Transverse colon (tissue), 4 donors: Measurements from ENCODE around the gene LMOD1. TPM values are rescaled to one million over a fixed set of nuclear protein-coding genes. Genes with fewer than 3 reads are reported as not detected.
A peak's percentile ranks its signal among the peaks of the same experiment; 100 is the strongest.

ENCODE experiments used
- DNase-seq: peaks from one replicate; pipeline ENCODE4 v3.0.0-alpha.2; 2019
- H3K27ac ChIP-seq, 4 donors: fragments of 200-600 bp; sonication (generic); 2 replicates each; pipeline ENCODE4 v1.5.1; 2016 to 2018; ENCODE audit warnings: inconsistent platforms in 4 of 4
- H3K27me3 ChIP-seq: fragments of 200-600 bp; sonication (generic); 2 replicates; pipeline ENCODE4 v1.5.1; 2017; ENCODE audit warnings: inconsistent platforms
- H3K36me3 ChIP-seq, 4 donors: fragments of 200-600 bp; sonication (generic); 2 replicates each; pipeline ENCODE4 v1.5.1; 2017 to 2019; ENCODE audit warnings: inconsistent platforms in 4 of 4
- H3K4me1 ChIP-seq, 4 donors: fragments of 200-600 bp; sonication (generic); 2 replicates each; pipeline ENCODE4 v1.5.1; 2017 to 2020; ENCODE audit warnings: inconsistent platforms in 4 of 4
- H3K4me3 ChIP-seq, 4 donors: fragments of 200-600 bp; sonication (generic); 1 replicate in 1 of 4; 2 replicates in 3 of 4; pipeline versions ENCODE4 v1.5.1 to v1.6.1; 2017 to 2019; ENCODE audit warnings: inconsistent platforms in 4 of 4
- H3K9me3 ChIP-seq, 2 donors: fragments of 200-600 bp; sonication (generic); 2 replicates each; pipeline ENCODE4 v1.5.1; 2017 to 2019; ENCODE audit warnings: inconsistent platforms in 2 of 2
- EP300 ChIP-seq: sonication (generic); formaldehyde crosslinking; IDR thresholded peaks from one replicate; pipeline ENCODE4 v1.6.1; 2017; ENCODE audit warnings: antibody characterized with exemption, low read depth
- POLR2A ChIP-seq: fragments of 450-650 bp; IDR thresholded peaks from one replicate; pipeline ENCODE4 v1.6.1; 2016; ENCODE audit warnings: antibody characterized with exemption, mild to moderate bottlenecking, moderate library complexity
- POLR2AphosphoS5 ChIP-seq, 3 donors: sonication (generic); formaldehyde crosslinking; IDR thresholded peaks; one replicate each; pipeline ENCODE4 v1.6.1; 2016; ENCODE audit warnings: antibody characterized with exemption in 3 of 3
- WGBS, 2 donors: methylation state at CpG; one replicate each; pipeline ENCODE4 v1.1.5; 2018; ENCODE audit warnings: low coverage in 1 of 2; 5-methylcytosine and 5-hydroxymethylcytosine counted together
- in situ Hi-C, 4 donors: fragments of 200-750 bp; cut with MboI; loops; one replicate each; pipeline versions ENCODE4 v1.15.0 to v1.15.1; 2017; ENCODE audit warnings: low sequenced_read_pairs in 3 of 4, low pct_ligation_motif_present in 1 of 4, low pct_unique_long_range_greater_than_20kb in 1 of 4
- intact Hi-C: fragments of 100-400 bp; cut with DNase I; formaldehyde crosslinking; loops from one replicate; pipeline ENCODE4 v1.15.1; 2023; ENCODE audit warnings: low total_unique reads
- total RNA-seq, 4 donors: library from RNA; depleted of rRNA; stranded (reverse); fragments of >200 nt; gene quantifications; one replicate each; pipeline ENCODE4 v1.1.0, GENCODE V29; 2016
- TF ChIP-seq, protein P1 (sequence below), 5 experiments: fragments of 200-600 bp in 3 of 5; fragments of 450-650 bp in 2 of 5; sonication (generic) in 3 of 5; IDR thresholded peaks; 1 replicate in 2 of 5; 2 replicates in 3 of 5; pipeline ENCODE4 v1.5.1; 2016 to 2017; ENCODE audit warnings: antibody characterized with exemption in 5 of 5, inconsistent platforms in 3 of 5, mild to moderate bottlenecking in 2 of 5, moderate library complexity in 1 of 5

LMOD1 gene
- total RNA-seq, 4 donors from 2014 or later = 73.2 to 166 (median 115) TPM

DNA sequence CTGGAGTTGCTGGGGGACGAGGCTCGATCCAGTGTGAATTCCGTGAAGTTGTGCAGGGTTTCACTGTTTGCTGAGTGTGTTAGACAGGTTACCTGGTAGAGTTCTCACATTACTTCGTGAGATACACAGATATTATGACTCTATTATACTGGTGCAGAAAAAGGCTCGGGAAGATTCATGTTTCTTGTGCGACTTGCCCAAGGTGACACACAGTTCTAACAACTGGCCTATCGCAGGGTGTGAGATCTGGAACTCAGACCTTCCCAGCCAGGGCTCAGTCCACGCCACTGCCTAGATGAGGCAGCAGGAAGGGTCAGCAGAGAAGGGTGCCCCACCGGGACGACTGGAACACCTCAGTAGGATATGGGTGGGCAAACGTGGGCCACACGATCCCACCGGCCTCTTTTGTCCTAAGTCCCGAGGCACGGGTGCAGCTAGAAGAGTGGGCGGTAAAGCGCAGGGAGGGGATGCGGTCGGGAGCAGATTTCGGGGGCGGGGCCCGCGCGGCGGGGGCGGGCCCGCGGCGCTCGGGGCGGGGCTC lies 35.8 kb upstream of the LMOD1 start:
- in situ Hi-C loops = no loop called here
- 8% methylated on average over 13 of the region's 31 CpGs; no CpG with 5 or more reads in 1 of the 2 donors for WGBS, 2 donors
- peak overlapping the region; percentile 7 to 99 (median 90) for H3K4me3 ChIP-seq

DNA sequence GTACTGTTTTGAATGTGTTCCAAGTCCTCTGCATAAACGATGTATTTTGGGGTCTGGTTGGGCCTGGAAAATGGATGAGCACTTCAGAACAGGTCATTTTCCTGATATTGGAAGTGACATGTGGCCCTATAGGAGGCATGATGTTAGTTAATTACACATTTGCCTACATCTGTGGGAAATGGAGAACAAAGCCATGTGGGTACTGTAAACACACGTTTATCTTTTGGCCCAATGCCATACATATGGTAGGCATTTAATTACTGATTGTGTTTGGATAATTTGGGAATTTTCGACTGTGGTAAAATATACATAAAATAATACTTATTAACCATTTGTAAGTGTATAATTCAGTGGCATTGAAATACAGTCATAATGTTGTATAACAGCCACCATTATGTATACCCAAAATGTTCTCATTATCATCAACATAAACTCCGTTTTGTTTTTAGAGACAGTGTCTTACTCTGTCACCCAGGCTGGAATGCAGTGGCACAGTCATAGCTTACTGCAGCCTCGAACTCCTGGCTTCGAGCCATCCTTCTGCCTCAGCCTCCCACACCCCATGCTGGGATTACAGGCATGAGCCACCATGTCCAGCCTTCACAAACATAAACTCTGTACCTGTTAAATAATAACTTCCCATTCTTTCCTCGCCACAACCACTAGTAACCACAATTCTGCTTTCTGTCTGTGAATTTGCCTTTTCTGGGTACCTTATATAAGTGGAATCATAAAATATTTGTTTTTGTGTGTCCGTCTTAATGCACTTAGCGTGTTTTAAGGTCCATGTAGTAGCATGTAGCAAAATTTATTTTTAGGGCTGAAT lies 24.2 kb upstream of the LMOD1 start:
- Histone ChIP-seq H3K36me3 (peaks cover 0 to 43% (median 9%) of the 10 kb centered on the region in 4 donors), H3K27ac (no peak overlapping the region), H3K4me3 (no peak overlapping the region), H3K9me3 (no peaks in the 10 kb centered on the region), H3K4me1 (peaks cover 0 to 6% (median 2%) of the 10 kb centered on the region in 4 donors), H3K27me3 (no peaks in the 10 kb centered on the region)
- in situ Hi-C loops (loop anchor here in 2 of 4 donors (5.0 to 10.0 kb wide), 2 partner anchors 76 to 78 kb away; no protein-coding TSS in a partner anchor), intact Hi-C loops (loop anchor here (5.0 kb wide), 1 partner anchor 78 kb away; no protein-coding TSS in a partner anchor)
- TF ChIP-seq POLR2A = no peak
- TF ChIP-seq, protein P1, sequence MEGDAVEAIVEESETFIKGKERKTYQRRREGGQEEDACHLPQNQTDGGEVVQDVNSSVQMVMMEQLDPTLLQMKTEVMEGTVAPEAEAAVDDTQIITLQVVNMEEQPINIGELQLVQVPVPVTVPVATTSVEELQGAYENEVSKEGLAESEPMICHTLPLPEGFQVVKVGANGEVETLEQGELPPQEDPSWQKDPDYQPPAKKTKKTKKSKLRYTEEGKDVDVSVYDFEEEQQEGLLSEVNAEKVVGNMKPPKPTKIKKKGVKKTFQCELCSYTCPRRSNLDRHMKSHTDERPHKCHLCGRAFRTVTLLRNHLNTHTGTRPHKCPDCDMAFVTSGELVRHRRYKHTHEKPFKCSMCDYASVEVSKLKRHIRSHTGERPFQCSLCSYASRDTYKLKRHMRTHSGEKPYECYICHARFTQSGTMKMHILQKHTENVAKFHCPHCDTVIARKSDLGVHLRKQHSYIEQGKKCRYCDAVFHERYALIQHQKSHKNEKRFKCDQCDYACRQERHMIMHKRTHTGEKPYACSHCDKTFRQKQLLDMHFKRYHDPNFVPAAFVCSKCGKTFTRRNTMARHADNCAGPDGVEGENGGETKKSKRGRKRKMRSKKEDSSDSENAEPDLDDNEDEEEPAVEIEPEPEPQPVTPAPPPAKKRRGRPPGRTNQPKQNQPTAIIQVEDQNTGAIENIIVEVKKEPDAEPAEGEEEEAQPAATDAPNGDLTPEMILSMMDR (IDR thresholded peaks at IDR 0.05) = no peak
- TF ChIP-seq EP300 = no peak
- TF ChIP-seq POLR2AphosphoS5 (IDR thresholded peaks at IDR 0.05) = no peak
- 45 to 59% methylated on average over 7 to 9 of the region's 9 CpGs for WGBS, 2 donors
- DNase-seq = no peak

More for the DNA sequence above, 35.8 kb upstream of the LMOD1 start:
- H3K36me3 ChIP-seq = no peaks in the 10 kb centered on the region
- no peaks in the 10 kb centered on the region for H3K27me3 ChIP-seq
- H3K9me3 ChIP-seq = no peaks in the 10 kb centered on the region
- peak; percentile 85 for DNase-seq
- H3K27ac ChIP-seq = peak overlapping the region; percentile 98 to 99 (median 99)
- TF ChIP-seq POLR2AphosphoS5 (IDR thresholded peaks at IDR 0.05) (no peak), POLR2A (no peak), EP300 (no peak)
- TF ChIP-seq, protein P1 (IDR thresholded peaks at IDR 0.05) = no peak
- intact Hi-C loops = no loop called here
- H3K4me1 ChIP-seq = peaks cover 8 to 23% (median 17%) of the 10 kb centered on the region in 4 donors

DNA sequence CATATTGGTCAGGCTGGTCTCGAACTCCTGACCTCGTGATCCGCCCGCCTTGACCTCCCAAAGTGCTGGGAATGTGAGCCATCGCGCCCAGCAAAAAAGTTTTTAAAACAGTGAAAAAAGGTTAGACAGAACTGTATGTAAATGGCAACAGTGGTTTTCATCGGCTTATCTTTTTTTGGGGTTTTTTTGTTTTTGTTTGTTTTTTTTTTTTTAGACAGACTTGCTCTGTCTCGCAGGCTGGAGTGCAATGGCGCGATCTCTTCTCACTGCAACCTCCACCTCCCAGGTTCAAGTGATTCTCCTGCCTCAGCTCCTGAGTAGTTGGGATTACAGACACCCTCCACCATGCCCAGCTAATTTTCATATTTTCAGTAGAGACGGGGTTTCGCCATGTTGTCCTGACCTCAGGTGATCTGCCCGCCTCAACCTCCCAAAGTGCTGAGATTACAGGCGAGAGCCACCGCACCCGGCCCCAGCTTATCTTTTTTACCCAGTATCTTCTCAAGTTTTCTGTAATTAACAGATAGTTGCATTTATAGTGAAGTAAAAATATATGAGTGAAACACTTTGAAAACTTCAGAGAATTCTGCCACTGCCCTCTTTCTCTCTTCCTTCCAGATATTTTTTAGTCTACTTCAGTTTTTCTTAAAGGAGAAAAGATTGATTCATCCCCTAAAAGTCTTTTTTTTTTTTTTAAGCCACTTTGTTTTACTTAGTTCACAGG lies 22.0 kb upstream of the LMOD1 start:
- WGBS, 2 donors = 89 to 91% methylated on average over 13 to 16 of the region's 16 CpGs
- H3K4me3 ChIP-seq = no peak overlapping the region
- TF ChIP-seq EP300 = no peak
- no peak for TF ChIP-seq POLR2AphosphoS5 (IDR thresholded peaks at IDR 0.05)
- TF ChIP-seq POLR2A = no peak
- TF ChIP-seq, protein P1 (IDR thresholded peaks at IDR 0.05) = no peak
- peaks cover 0 to 65% (median 18%) of the 10 kb centered on the region in 4 donors for H3K36me3 ChIP-seq
- intact Hi-C loops (no loop called here), in situ Hi-C loops (loop anchor here in 1 of 4 donors (5.0 kb wide), 1 partner anchor 76 kb away; no protein-coding TSS in a partner anchor)
- H3K4me1 ChIP-seq = peaks cover 0 to 6% (median 2%) of the 10 kb centered on the region in 4 donors
- no peak for DNase-seq
- no peak overlapping the region for H3K27ac ChIP-seq
- H3K9me3 ChIP-seq = no peaks in the 10 kb centered on the region
- H3K27me3 ChIP-seq = no peaks in the 10 kb centered on the region

DNA sequence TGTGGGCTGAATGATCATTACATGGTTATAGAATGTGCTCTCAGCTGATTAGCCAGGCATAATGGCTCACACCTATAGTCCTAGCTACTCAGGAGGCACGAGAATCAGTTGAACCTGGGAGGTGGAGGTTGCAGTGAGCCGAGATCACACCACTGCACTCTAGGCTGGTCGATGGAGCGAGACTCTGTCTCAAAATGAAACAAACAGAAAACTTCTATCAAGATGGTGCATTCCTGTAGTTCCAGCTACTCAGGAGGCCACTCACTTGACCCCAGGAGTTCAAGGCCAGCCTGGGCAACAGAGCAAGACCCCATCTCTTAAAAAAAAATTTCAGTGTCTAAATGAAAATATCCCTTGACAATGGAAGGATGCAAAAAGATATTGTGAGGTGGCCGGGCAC lies 19.8 kb upstream of the LMOD1 start:
- intact Hi-C loops = no loop called here
- no peaks in the 10 kb centered on the region for H3K27me3 ChIP-seq
- H3K36me3 ChIP-seq = peaks cover 0 to 85% (median 29%) of the 10 kb centered on the region in 4 donors
- no peaks in the 10 kb centered on the region for H3K9me3 ChIP-seq
- DNase-seq = no peak
- TF ChIP-seq POLR2AphosphoS5 (IDR thresholded peaks at IDR 0.05) (no peak), EP300 (no peak), POLR2A (no peak)
- TF ChIP-seq, protein P1 (IDR thresholded peaks at IDR 0.05) = no peak
- H3K27ac ChIP-seq = no peak overlapping the region
- no peak overlapping the region for H3K4me3 ChIP-seq
- no peaks in the 10 kb centered on the region for H3K4me1 ChIP-seq
- WGBS, 2 donors = 83 to 100% methylated on average over 1 to 5 of the region's 5 CpGs
- in situ Hi-C loops = loop anchor here in 1 of 4 donors (5.0 kb wide), 1 partner anchor 74 kb away; no protein-coding TSS in a partner anchor
